Measurements from ENCODE around the gene EMX1.

Gene EMX1

GRCh38 chr2:72953528-72953927 is 36.2 kb downstream of the EMX1 start:
- TF ChIP-seq, protein P1, sequence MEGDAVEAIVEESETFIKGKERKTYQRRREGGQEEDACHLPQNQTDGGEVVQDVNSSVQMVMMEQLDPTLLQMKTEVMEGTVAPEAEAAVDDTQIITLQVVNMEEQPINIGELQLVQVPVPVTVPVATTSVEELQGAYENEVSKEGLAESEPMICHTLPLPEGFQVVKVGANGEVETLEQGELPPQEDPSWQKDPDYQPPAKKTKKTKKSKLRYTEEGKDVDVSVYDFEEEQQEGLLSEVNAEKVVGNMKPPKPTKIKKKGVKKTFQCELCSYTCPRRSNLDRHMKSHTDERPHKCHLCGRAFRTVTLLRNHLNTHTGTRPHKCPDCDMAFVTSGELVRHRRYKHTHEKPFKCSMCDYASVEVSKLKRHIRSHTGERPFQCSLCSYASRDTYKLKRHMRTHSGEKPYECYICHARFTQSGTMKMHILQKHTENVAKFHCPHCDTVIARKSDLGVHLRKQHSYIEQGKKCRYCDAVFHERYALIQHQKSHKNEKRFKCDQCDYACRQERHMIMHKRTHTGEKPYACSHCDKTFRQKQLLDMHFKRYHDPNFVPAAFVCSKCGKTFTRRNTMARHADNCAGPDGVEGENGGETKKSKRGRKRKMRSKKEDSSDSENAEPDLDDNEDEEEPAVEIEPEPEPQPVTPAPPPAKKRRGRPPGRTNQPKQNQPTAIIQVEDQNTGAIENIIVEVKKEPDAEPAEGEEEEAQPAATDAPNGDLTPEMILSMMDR (IDR thresholded peaks at IDR 0.05; ENCODE audit: low read depth, low read length, missing control alignments) = no peak
- Histone ChIP-seq H3K4me3 (ENCODE audit: low read depth, low read length) (no peak overlapping the region), H3K36me3 (replicated peaks) (no peaks in the 10 kb centered on the region), H3K27me3 (replicated peaks) (no peaks in the 10 kb centered on the region), H3K27ac (no peak overlapping the region)
- in situ Hi-C loops (cut with HindIII; ENCODE audit: low pct_ligation_motif_present, low sequenced_read_pairs) = no loop called here
- no peak for DNase-seq

- no peak for DNase-seq
- H3K4me3 ChIP-seq (ENCODE audit: low read depth, low read length) = no peak overlapping the region
- no peak overlapping the region for H3K27ac ChIP-seq
- no peaks in the 10 kb centered on the region for H3K36me3 ChIP-seq (replicated peaks)
- no peaks in the 10 kb centered on the region for H3K27me3 ChIP-seq (replicated peaks)
- TF ChIP-seq, protein P1 (IDR thresholded peaks at IDR 0.05; ENCODE audit: low read depth, low read length, missing control alignments) = no peak
- in situ Hi-C loops (cut with HindIII; ENCODE audit: low pct_ligation_motif_present, low sequenced_read_pairs) = no loop called here
These were observed 36.7 kb downstream of the EMX1 start for GRCh38 chr2:72953976-72954375.

DNA sequence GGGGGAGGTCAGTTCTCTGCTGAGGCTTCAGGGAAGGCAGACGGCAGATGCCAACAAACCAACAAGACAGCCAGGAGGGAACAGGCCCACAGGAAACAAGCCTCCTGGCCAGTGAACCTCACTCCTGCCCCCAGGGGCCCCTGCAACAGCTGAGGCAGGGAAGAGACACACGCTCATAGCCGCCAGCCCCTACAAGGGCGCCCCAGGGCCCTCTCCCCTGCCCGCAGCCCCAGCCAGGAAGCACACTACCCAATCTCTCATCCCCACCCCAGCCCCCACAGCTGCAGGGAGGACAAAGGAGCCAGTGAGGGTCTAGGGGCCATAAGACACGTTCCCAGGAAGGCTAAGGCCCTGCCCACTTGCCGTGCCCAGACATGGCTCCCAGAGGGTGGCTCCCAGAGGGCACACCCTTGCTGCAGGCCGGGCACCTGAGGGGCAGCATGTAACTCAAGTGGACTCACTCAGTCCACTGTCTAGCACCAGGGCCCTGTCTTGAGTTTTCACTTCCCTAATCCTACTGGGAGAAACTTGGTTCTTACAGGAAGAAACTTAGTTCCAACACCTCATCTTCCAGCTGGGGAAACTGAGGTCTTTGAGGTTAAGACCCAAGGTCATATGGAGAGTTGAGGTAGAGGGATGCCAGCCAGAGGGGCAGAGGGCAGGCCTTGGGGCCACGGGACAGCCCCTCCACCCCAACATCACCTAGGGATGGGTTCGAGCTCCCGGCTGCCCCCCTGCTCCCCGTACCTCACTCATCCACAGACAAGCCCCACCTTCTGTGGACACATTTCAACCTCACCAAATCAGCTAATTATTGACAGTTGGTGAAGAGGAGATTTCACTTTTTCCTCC is 37.3 kb downstream of the EMX1 start:
- Histone ChIP-seq H3K27ac (no peak overlapping the region), H3K36me3 (replicated peaks) (no peaks in the 10 kb centered on the region), H3K4me3 (ENCODE audit: low read depth, low read length) (no peak overlapping the region), H3K27me3 (replicated peaks) (no peaks in the 10 kb centered on the region)
- TF ChIP-seq, protein P1 (IDR thresholded peaks at IDR 0.05; ENCODE audit: low read depth, low read length, missing control alignments) = no peak
- DNase-seq = no peak
- in situ Hi-C loops (cut with HindIII; ENCODE audit: low pct_ligation_motif_present, low sequenced_read_pairs) = no loop called here

DNA sequence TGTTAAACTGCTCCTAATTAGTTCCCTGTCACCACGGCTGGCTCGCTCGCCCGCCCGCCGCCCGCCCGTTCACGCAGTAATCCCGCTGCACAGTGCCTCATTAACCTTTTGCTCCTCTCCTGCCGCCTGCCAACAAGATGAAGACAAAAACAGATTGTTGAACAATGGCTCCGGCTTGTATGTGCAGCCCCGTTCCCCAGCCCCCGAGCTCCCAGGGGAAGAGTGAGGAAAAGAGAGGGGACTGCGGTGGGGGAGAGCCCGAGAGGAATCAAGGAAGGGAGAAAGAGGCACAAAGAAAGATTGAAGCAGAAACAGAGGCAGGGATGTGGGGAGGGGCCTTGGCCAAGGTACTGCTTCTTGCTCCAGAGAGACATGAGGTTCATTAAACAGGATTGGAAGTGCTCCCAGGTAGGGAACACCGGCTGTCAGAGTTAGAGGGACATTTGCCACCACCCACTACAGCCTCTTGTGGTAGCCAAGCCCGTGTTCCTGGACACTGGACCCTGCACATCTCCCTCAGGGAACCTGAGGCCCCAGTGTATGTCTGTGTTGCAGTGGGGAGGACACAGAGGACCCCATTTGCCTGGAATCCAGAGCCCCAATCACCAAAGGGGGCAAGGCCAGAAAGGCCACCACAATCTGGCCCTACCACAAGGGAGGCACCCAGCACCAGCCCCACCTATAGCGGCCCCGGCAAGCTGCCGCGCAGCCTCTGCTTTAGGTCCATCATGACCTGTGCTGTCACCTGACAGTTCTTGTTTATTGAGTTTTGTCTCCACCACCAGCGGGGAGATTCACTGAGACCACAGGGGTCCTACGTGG is 38.1 kb downstream of the EMX1 start:
- in situ Hi-C loops (cut with HindIII; ENCODE audit: low pct_ligation_motif_present, low sequenced_read_pairs) = no loop called here
- no peak for DNase-seq
- Histone ChIP-seq H3K4me3 (ENCODE audit: low read depth, low read length) (no peak overlapping the region), H3K27ac (no peak overlapping the region), H3K36me3 (replicated peaks) (no peaks in the 10 kb centered on the region), H3K27me3 (replicated peaks) (no peaks in the 10 kb centered on the region)
- TF ChIP-seq, protein P1 (IDR thresholded peaks at IDR 0.05; ENCODE audit: low read depth, low read length, missing control alignments) = no peak

DNA sequence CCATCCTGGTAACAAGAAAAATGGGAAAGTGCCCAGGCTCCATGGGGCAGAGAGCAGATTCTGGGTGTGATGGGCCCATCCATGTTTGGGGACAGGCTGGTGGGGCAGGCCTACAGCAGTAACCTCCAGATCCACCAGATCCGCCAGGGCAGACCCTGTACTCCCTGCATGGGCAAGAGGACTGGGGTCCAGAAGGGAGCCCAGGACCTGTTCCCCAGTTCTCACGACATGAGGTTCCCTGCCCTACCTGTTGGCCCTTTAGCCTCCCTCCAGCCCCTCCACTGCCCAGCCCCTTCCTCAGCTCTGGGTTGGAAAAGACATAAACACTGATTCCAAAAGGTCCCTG is 38.7 kb downstream of the EMX1 start:
- Histone ChIP-seq H3K4me3 (ENCODE audit: low read depth, low read length) (no peak overlapping the region), H3K36me3 (replicated peaks) (no peaks in the 10 kb centered on the region), H3K27ac (no peak overlapping the region), H3K27me3 (replicated peaks) (no peaks in the 10 kb centered on the region)
- in situ Hi-C loops (cut with HindIII; ENCODE audit: low pct_ligation_motif_present, low sequenced_read_pairs) = no loop called here
- DNase-seq = no peak
- TF ChIP-seq, protein P1 (IDR thresholded peaks at IDR 0.05; ENCODE audit: low read depth, low read length, missing control alignments) = no peak
